ENCODE results near the gene FBXW2.

DNA sequence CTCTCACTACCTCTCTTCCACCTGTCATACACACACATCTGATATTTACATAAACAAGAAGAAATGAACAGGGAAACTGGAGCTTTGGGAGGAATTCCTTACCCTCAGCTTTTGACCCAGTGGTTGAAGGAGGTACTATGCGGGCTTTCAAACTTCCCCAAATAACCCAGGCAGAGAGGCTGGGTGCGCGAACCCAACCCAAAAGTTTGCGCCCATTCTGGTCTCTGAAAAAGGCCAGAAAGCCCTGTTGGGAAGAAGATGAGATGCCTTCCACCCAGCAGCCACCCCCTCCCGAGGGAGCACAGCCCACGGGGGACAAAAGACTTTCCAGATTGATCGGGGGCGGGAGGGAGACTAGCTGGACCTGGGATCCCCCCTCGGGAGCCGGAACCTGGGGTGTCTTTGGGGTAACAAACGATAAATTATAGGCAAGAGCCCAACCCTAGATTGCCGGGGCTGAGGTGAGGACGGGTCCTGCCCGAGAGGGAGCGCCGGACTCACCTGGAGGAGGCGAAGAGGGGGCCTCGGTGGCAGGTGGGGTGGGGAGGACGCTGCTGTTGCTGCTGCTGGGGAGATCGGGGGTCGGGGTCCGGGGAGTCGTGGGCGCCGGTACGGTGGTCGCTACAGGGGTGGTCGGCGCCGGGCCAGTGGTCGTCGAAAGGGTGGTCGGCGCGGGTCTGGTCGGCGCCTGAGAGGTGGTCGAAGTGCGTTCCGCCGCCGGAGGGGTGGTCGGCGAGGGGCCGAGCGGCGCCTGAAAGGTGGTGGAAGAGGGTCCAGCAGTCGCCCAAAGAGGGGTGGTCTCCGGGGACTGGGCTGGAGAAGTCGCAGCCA is 79.7 kb downstream of the FBXW2 start:
- TF ChIP-seq POLR2AphosphoS5 (IDR thresholded peaks at IDR 0.05; ENCODE audit: low read length), result no peak
- TF ChIP-seq SMAD5 (IDR thresholded peaks at IDR 0.05; ENCODE audit: low read depth), result no peak
- TF ChIP-seq, protein P1, sequence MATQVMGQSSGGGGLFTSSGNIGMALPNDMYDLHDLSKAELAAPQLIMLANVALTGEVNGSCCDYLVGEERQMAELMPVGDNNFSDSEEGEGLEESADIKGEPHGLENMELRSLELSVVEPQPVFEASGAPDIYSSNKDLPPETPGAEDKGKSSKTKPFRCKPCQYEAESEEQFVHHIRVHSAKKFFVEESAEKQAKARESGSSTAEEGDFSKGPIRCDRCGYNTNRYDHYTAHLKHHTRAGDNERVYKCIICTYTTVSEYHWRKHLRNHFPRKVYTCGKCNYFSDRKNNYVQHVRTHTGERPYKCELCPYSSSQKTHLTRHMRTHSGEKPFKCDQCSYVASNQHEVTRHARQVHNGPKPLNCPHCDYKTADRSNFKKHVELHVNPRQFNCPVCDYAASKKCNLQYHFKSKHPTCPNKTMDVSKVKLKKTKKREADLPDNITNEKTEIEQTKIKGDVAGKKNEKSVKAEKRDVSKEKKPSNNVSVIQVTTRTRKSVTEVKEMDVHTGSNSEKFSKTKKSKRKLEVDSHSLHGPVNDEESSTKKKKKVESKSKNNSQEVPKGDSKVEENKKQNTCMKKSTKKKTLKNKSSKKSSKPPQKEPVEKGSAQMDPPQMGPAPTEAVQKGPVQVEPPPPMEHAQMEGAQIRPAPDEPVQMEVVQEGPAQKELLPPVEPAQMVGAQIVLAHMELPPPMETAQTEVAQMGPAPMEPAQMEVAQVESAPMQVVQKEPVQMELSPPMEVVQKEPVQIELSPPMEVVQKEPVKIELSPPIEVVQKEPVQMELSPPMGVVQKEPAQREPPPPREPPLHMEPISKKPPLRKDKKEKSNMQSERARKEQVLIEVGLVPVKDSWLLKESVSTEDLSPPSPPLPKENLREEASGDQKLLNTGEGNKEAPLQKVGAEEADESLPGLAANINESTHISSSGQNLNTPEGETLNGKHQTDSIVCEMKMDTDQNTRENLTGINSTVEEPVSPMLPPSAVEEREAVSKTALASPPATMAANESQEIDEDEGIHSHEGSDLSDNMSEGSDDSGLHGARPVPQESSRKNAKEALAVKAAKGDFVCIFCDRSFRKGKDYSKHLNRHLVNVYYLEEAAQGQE (IDR thresholded peaks at IDR 0.05; ENCODE audit: low read depth, low read length), result no peak
- TF ChIP-seq, protein P2, sequence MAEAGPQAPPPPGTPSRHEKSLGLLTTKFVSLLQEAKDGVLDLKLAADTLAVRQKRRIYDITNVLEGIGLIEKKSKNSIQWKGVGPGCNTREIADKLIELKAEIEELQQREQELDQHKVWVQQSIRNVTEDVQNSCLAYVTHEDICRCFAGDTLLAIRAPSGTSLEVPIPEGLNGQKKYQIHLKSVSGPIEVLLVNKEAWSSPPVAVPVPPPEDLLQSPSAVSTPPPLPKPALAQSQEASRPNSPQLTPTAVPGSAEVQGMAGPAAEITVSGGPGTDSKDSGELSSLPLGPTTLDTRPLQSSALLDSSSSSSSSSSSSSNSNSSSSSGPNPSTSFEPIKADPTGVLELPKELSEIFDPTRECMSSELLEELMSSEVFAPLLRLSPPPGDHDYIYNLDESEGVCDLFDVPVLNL (IDR thresholded peaks at IDR 0.05; ENCODE audit: low read depth, low read length), result no peak
- TF ChIP-seq TCF7 (IDR thresholded peaks at IDR 0.05; ENCODE audit: borderline replicate concordance), result no peak
- TF ChIP-seq MYC (IDR thresholded peaks at IDR 0.05; ENCODE audit: insufficient read depth, insufficient read length, insufficient replicate concordance, low read length, severe bottlenecking), result no peak
- TF ChIP-seq JUND (IDR thresholded peaks at IDR 0.05; ENCODE audit: low read depth, low read length), result no peak
- TF ChIP-seq, protein P3, sequence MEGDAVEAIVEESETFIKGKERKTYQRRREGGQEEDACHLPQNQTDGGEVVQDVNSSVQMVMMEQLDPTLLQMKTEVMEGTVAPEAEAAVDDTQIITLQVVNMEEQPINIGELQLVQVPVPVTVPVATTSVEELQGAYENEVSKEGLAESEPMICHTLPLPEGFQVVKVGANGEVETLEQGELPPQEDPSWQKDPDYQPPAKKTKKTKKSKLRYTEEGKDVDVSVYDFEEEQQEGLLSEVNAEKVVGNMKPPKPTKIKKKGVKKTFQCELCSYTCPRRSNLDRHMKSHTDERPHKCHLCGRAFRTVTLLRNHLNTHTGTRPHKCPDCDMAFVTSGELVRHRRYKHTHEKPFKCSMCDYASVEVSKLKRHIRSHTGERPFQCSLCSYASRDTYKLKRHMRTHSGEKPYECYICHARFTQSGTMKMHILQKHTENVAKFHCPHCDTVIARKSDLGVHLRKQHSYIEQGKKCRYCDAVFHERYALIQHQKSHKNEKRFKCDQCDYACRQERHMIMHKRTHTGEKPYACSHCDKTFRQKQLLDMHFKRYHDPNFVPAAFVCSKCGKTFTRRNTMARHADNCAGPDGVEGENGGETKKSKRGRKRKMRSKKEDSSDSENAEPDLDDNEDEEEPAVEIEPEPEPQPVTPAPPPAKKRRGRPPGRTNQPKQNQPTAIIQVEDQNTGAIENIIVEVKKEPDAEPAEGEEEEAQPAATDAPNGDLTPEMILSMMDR (IDR thresholded peaks at IDR 0.05 in 2 of 3, conservative IDR thresholded peaks at IDR 0.05 in 1 of 3; ENCODE audit: control insufficient read depth in 2 of 3, extremely low read depth in 1 of 3, insufficient read depth in 1 of 3, low read depth in 3 of 3, low read length in 3 of 3), result no peak
- TF ChIP-seq TAF1 (IDR thresholded peaks at IDR 0.05; ENCODE audit: borderline replicate concordance, low read depth, low read length), result no peak
- no peak for TF ChIP-seq CHD1 (IDR thresholded peaks at IDR 0.05; ENCODE audit: low read depth, low read length)
- TF ChIP-seq ZNF384 (IDR thresholded peaks at IDR 0.05; ENCODE audit: borderline replicate concordance, low read depth, low read length), result no peak

Measured in GM12878 (cell line).